ENCODE data around the gene SLC25A5. TPM values are rescaled to one million over a fixed set of nuclear protein-coding genes. Genes with fewer than 3 reads are reported as not detected.
"Not testable (repeated sequence)": the region's sequence is repeated elsewhere in the genome, so short reads cannot be mapped to it uniquely, and the experiment has no call there.

SLC25A5 gene
- total RNA-seq, 1 donor from 2014 or later: 551 TPM

- Histone ChIP-seq H3K36me3 (ENCODE audit: control insufficient read depth, insufficient read depth, low read length) (no peaks in the 10 kb centered on the region), H3K4me3 (ENCODE audit: low read depth, low read length) (no peak overlapping the region), H3K27me3 (ENCODE audit: control insufficient read depth, insufficient read depth, low read length) (no peaks in the 10 kb centered on the region)
- FAIRE-seq: no peak
- no peak for TF ChIP-seq CTCF (IDR thresholded peaks at IDR 0.05; ENCODE audit: insufficient read depth, low read length, severe bottlenecking)
- DNase-seq (ENCODE audit: low read depth): peak; percentile 80
Measured at GRCh38 chrX:119503484-119503861, 35.2 kb downstream of the SLC25A5 start.

GRCh38 chrX:119505145-119505544 lies 36.9 kb downstream of the SLC25A5 start:
- not testable (repeated sequence) for FAIRE-seq

GRCh38 chrX:119505945-119506344 lies 37.7 kb downstream of the SLC25A5 start:
- Histone ChIP-seq H3K27me3 (ENCODE audit: control insufficient read depth, insufficient read depth, low read length) (no peaks in the 10 kb centered on the region), H3K36me3 (ENCODE audit: control insufficient read depth, insufficient read depth, low read length) (no peaks in the 10 kb centered on the region), H3K4me3 (ENCODE audit: low read depth, low read length) (no peak overlapping the region)
- TF ChIP-seq CTCF (IDR thresholded peaks at IDR 0.05; ENCODE audit: insufficient read depth, low read length, severe bottlenecking): no peak
- DNase-seq (ENCODE audit: low read depth) (no peak), FAIRE-seq (no peak)

More at GRCh38 chrX:119505145-119505544, 36.9 kb downstream of the SLC25A5 start:
- DNase-seq (ENCODE audit: low read depth); H3K36me3 ChIP-seq (ENCODE audit: control insufficient read depth, insufficient read depth, low read length); H3K27me3 ChIP-seq (ENCODE audit: control insufficient read depth, insufficient read depth, low read length); H3K4me3 ChIP-seq (ENCODE audit: low read depth, low read length): not testable (repeated sequence)

- DNase-seq (ENCODE audit: low read depth) (no peak), FAIRE-seq (no peak)
- TF ChIP-seq CTCF (IDR thresholded peaks at IDR 0.05; ENCODE audit: insufficient read depth, low read length, severe bottlenecking): no peak
- no peaks in the 10 kb centered on the region for H3K36me3 ChIP-seq (ENCODE audit: control insufficient read depth, insufficient read depth, low read length)
- no peak overlapping the region for H3K4me3 ChIP-seq (ENCODE audit: low read depth, low read length)
- H3K27me3 ChIP-seq (ENCODE audit: control insufficient read depth, insufficient read depth, low read length): no peaks in the 10 kb centered on the region
Measured at GRCh38 chrX:119507206-119507605, 39.0 kb downstream of the SLC25A5 start.

- peak; percentile 80 for TF ChIP-seq CTCF (IDR thresholded peaks at IDR 0.05; ENCODE audit: insufficient read depth, low read length, severe bottlenecking)
- FAIRE-seq (no peak), DNase-seq (ENCODE audit: low read depth) (peak; percentile 55)
- Histone ChIP-seq H3K4me3 (ENCODE audit: low read depth, low read length) (no peak overlapping the region), H3K27me3 (ENCODE audit: control insufficient read depth, insufficient read depth, low read length) (no peaks in the 10 kb centered on the region), H3K36me3 (ENCODE audit: control insufficient read depth, insufficient read depth, low read length) (no peaks in the 10 kb centered on the region)
Measured at GRCh38 chrX:119512146-119512800, 44.0 kb downstream of the SLC25A5 start.

- no peak for FAIRE-seq
- Histone ChIP-seq H3K27me3 (ENCODE audit: control insufficient read depth, insufficient read depth, low read length) (no peaks in the 10 kb centered on the region), H3K4me3 (ENCODE audit: low read depth, low read length) (no peak overlapping the region), H3K36me3 (ENCODE audit: control insufficient read depth, insufficient read depth, low read length) (no peaks in the 10 kb centered on the region)
- DNase-seq (ENCODE audit: low read depth): peak; percentile 44
- peak; percentile 78 for TF ChIP-seq CTCF (IDR thresholded peaks at IDR 0.05; ENCODE audit: insufficient read depth, low read length, severe bottlenecking)
Measured at GRCh38 chrX:119516157-119516702, 48.0 kb downstream of the SLC25A5 start.

Data from bronchial epithelial cell (primary cell).